Astrocyte of the cerebellum (primary cell): ENCODE measurements around the gene NDFIP1.
A peak's percentile ranks its signal among the peaks of the same experiment; 100 is the strongest.
"Not testable (repeated sequence)": the region's sequence is repeated elsewhere in the genome, so short reads cannot be mapped to it uniquely, and the experiment has no call there.

Experiments used
- DNase-seq: peaks from one replicate; pipeline ENCODE4 v3.0.0-alpha.2; 2011; ENCODE audit warnings: low read depth
- H3K4me3 ChIP-seq: 2 replicates; pipeline ENCODE4 v1.5.1; 2011; ENCODE audit warnings: mild to moderate bottlenecking, low read depth, low read length, moderate library complexity
- CTCF ChIP-seq: IDR thresholded peaks from 2 replicates; pipeline ENCODE4 v1.5.1; 2012; ENCODE audit warnings: low read length, low read depth, moderate library complexity, mild to moderate bottlenecking; ENCODE audit errors: missing control alignments
- in situ Hi-C: cut with HindIII; loops from 2 replicates; pipeline ENCODE4 v1.10.0; 2017; ENCODE audit warnings: low sequenced_read_pairs

Gene NDFIP1

DNA sequence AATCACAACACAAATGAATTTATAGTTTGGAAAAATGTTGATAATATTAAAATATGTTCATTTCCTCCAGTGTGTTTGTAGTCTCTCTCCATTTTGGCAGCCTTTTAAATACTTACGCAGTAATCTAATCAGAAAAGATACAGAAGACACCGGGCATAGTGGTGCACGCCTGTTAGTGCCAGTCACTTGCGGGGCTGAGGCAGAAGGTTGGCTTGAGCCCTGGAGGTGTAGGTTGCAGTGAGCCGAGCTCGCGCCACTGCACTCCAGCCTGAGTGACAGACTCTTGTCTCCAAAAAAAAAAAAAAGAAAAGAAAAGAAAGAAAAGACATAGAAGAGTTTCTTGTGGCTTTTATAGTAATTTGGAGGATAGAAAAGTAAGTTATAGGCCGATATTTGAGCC, 41.9 kb downstream of the NDFIP1 start:
- DNase-seq: no peak
- no peak for TF ChIP-seq CTCF
- in situ Hi-C loops: loop anchor here (5.0 to 25.0 kb wide), 2 partner anchors 397 to 537 kb away; partner anchors contain the start of gene FGF1
- H3K4me3 ChIP-seq: no peak overlapping the region

DNA sequence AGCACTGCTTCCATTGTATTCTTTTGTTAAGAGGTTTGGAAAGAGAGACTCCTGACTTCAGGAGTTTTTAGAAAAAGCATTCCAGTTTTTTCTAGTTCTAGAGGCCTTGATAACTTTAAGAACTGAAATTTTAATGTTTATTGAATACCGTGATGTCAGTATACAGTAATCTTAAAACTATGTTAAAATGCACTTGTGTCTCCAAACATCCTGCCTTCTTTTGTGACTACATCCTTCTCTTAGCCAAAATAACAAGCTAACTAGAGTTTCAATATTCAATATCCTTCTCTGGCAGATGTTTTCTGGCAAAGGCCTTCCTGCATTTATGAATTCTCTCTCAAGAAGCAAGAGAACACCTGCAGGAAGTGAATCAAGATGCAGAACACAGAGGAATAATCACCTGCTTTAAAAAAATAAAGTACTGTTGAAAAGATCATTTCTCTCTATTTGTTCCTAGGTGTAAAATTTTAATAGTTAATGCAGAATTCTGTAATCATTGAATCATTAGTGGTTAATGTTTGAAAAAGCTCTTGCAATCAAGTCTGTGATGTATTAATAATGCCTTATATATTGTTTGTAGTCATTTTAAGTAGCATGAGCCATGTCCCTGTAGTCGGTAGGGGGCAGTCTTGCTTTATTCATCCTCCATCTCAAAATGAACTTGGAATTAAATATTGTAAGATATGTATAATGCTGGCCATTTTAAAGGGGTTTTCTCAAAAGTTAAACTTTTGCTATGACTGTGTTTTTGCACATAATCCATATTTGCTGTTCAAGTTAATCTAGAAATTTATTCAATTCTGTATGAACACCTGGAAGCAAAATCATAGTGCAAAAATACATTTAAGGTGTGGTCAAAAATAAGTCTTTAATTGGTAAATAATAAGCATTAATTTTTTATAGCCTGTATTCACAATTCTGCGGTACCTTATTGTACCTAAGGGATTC, 43.1 kb downstream of the NDFIP1 start:
- TF ChIP-seq CTCF: peak; percentile 73
- H3K4me3 ChIP-seq: no peak overlapping the region
- peak; percentile 80 for DNase-seq
- in situ Hi-C loops: loop anchor here (5.0 to 25.0 kb wide), 2 partner anchors 396 to 536 kb away; partner anchors contain the start of gene FGF1

DNA sequence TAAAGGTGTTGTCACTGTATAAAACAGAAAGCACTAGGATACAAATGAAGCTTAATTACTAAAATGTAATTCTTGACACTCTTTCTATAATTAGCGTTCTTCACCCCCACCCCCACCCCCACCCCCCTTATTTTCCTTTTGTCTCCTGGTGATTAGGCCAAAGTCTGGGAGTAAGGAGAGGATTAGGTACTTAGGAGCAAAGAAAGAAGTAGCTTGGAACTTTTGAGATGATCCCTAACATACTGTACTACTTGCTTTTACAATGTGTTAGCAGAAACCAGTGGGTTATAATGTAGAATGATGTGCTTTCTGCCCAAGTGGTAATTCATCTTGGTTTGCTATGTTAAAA, 43.8 kb downstream of the NDFIP1 start:
- no peak for DNase-seq
- TF ChIP-seq CTCF: no peak
- in situ Hi-C loops: loop anchor here (5.0 to 25.0 kb wide), 2 partner anchors 395 to 535 kb away; partner anchors contain the start of gene FGF1

DNA sequence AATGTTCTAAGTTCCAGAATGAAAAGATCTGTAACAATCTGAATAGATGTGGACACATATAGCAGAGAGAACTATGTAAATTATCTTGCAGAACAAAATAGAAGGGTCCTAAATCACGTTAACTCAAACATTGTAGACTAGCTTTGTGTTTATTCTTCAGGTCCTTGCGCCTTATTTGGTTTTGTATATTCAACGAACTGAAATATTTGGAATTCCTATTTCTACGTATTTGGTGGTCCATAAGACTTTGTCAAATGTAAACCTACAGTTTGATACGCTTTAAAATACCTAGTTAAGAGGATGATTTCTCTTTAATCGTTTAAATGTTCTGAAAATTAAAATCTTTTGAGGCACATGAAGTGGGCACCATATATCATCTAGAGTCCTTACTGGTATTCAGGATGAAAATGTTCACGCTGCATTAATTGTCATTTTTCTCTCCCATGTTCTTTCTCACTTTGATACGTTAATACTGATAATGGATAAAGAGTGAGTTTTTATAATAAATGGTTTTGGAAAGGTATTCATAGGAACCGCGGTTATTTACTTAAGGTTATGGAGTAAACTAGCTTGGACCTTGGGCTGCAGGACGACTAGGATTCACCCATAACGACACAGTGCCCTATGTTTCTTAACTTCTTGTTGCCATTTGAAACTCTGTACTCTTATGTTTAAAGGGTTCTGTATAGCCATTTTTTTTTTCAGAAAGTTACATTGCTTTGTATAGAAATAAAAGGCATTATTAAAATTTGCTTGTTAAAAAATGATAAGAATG, 45.3 kb downstream of the NDFIP1 start:
- no peak for DNase-seq
- no peak for TF ChIP-seq CTCF
- in situ Hi-C loops: loop anchor here (5.0 to 25.0 kb wide), 2 partner anchors 393 to 533 kb away; partner anchors contain the start of gene FGF1
- no peak overlapping the region for H3K4me3 ChIP-seq

More for the DNA sequence above, 43.8 kb downstream of the NDFIP1 start:
- H3K4me3 ChIP-seq: no peak overlapping the region

GRCh38 chr5:142154449-142154841, 45.9 kb downstream of the NDFIP1 start:
- in situ Hi-C loops: loop anchor here (5.0 to 25.0 kb wide), 2 partner anchors 393 to 533 kb away; partner anchors contain the start of gene FGF1
- not testable (repeated sequence) for DNase-seq, H3K4me3 ChIP-seq

GRCh38 chr5:142156839-142157463, 48.4 kb downstream of the NDFIP1 start:
- no peak for DNase-seq
- in situ Hi-C loops: loop anchor here (25.0 kb wide), 1 partner anchor 530 kb away; the partner anchor contains the start of gene FGF1

More at GRCh38 chr5:142156839-142157463, 48.4 kb downstream of the NDFIP1 start:
- no peak for TF ChIP-seq CTCF
- H3K4me3 ChIP-seq: no peak overlapping the region
